ENCODE results near the gene RNF11.
"Not testable (repeated sequence)": the region's sequence is repeated elsewhere in the genome, so short reads cannot be mapped to it uniquely, and the experiment has no call there.

RNF11 gene

GRCh38 chr1:51235673-51236530 lies at the start of gene RNF11:
Gene RNF11, plus strand, starts transcription at chr1:51236273. Its CDS starts 484 bp downstream, at chr1:51236757.
- DNase-seq (ENCODE audit: low spot score): peak; percentile 96

GRCh38 chr1:51188230-51188629 lies 47.8 kb upstream of the RNF11 start:
- no peak for DNase-seq (ENCODE audit: low spot score)

- DNase-seq (ENCODE audit: low spot score): peak; percentile 72
Measured at GRCh38 chr1:51189421-51190073, 46.5 kb upstream of the RNF11 start.

GRCh38 chr1:51190961-51191360 lies 45.1 kb upstream of the RNF11 start:
- no peak for DNase-seq (ENCODE audit: low spot score)

GRCh38 chr1:51192213-51192843 lies 43.7 kb upstream of the RNF11 start:
- DNase-seq (ENCODE audit: low spot score): peak; percentile 67

- no peak for DNase-seq (ENCODE audit: low spot score)
Measured at GRCh38 chr1:51193564-51193963, 42.5 kb upstream of the RNF11 start.

GRCh38 chr1:51203121-51203873 lies 32.8 kb upstream of the RNF11 start:
- DNase-seq (ENCODE audit: low spot score): no peak

- DNase-seq (ENCODE audit: low spot score): no peak
Measured at GRCh38 chr1:51203874-51204245, 32.2 kb upstream of the RNF11 start.

- no peak for DNase-seq (ENCODE audit: low spot score)
Measured at GRCh38 chr1:51210055-51210454, 26.0 kb upstream of the RNF11 start.

GRCh38 chr1:51210676-51211075 lies 25.4 kb upstream of the RNF11 start:
- DNase-seq (ENCODE audit: low spot score): no peak

- peak; percentile 25 for DNase-seq (ENCODE audit: low spot score)
Measured at GRCh38 chr1:51214615-51215131, 21.4 kb upstream of the RNF11 start.

GRCh38 chr1:51215169-51215568 lies 20.9 kb upstream of the RNF11 start:
- no peak for DNase-seq (ENCODE audit: low spot score)

GRCh38 chr1:51216631-51217030 lies 19.4 kb upstream of the RNF11 start:
- no peak for DNase-seq (ENCODE audit: low spot score)

GRCh38 chr1:51217101-51217500 lies 19.0 kb upstream of the RNF11 start:
- no peak for DNase-seq (ENCODE audit: low spot score)

GRCh38 chr1:51218570-51218969 lies 17.5 kb upstream of the RNF11 start:
- DNase-seq (ENCODE audit: low spot score): no peak

- DNase-seq (ENCODE audit: low spot score): no peak
Measured at GRCh38 chr1:51219022-51219421, 17.1 kb upstream of the RNF11 start.

- not testable (repeated sequence) for DNase-seq (ENCODE audit: low spot score)
Measured at GRCh38 chr1:51221529-51221928, 14.5 kb upstream of the RNF11 start.

- no peak for DNase-seq (ENCODE audit: low spot score)
Measured at GRCh38 chr1:51222136-51222787, 13.8 kb upstream of the RNF11 start.

GRCh38 chr1:51222809-51223208 lies 13.3 kb upstream of the RNF11 start:
- no peak for DNase-seq (ENCODE audit: low spot score)

- no peak for DNase-seq (ENCODE audit: low spot score)
Measured at GRCh38 chr1:51224255-51224654, 11.8 kb upstream of the RNF11 start.

- not testable (repeated sequence) for DNase-seq (ENCODE audit: low spot score)
Measured at GRCh38 chr1:51227231-51227960, 8.7 kb upstream of the RNF11 start.

Measured in AG08396 (cell line).